Cardiac muscle cell (in vitro differentiated cells and primary cell): Measurements from ENCODE around the gene LRRC45. TPM values are rescaled to one million over a fixed set of nuclear protein-coding genes. Genes with fewer than 3 reads are reported as not detected.

Experiments used
- DNase-seq, 2 donors: peaks; one replicate each; pipeline versions ENCODE4 v3.0.0 to v3.0.0-alpha.2; 2010 to 2017; ENCODE audit warnings: low read depth in 1 of 2, low spot score in 1 of 2
- H3K27ac ChIP-seq: fragments of 200-600 bp; sonication (generic); 2 replicates; pipeline ENCODE4 v1.5.1; 2016
- H3K27me3 ChIP-seq: fragments of 200-600 bp; sonication (generic); 2 replicates; pipeline ENCODE4 v1.6.0; 2016; ENCODE audit warnings: control low read depth
- H3K36me3 ChIP-seq: fragments of 200-600 bp; sonication (generic); 2 replicates; pipeline ENCODE4 v1.5.1; 2016; ENCODE audit warnings: control low read depth
- H3K4me1 ChIP-seq: fragments of 200-600 bp; sonication (generic); 2 replicates; pipeline ENCODE4 v1.8.1; 2017; ENCODE audit warnings: low read depth, mild to moderate bottlenecking, mixed run types
- H3K4me3 ChIP-seq: fragments of 200-600 bp; sonication (generic); 2 replicates; pipeline ENCODE4 v1.5.1; 2016; ENCODE audit warnings: mild to moderate bottlenecking
- H3K9me3 ChIP-seq: fragments of 200-600 bp; sonication (generic); 2 replicates; pipeline ENCODE4 v1.5.1; 2017; ENCODE audit warnings: low read depth, mild to moderate bottlenecking, control low read depth
- polyA plus RNA-seq: library from polyadenylated mRNA; unstranded; fragments of >200 nt; fragmentation: Nextera tagmentation; extraction: Ambion mirVana; gene quantifications from 2 replicates; pipeline ENCODE4 v1.2.1, GENCODE V29; 2016
- total RNA-seq: library from RNA; depleted of rRNA; stranded (reverse); fragments of >200 nt; gene quantifications from 2 replicates; pipeline ENCODE4 v1.2.3, GENCODE V29; 2016
- TF ChIP-seq, protein P1 (sequence below): IDR thresholded peaks from 2 replicates; pipeline ENCODE4 v1.5.1; 2012; ENCODE audit warnings: low read depth, mild to moderate bottlenecking, low read length

LRRC45 gene
- total and polyA plus RNA-seq, 2 experiments from 2014 or later: 31.8 to 36.5 TPM

DNA sequence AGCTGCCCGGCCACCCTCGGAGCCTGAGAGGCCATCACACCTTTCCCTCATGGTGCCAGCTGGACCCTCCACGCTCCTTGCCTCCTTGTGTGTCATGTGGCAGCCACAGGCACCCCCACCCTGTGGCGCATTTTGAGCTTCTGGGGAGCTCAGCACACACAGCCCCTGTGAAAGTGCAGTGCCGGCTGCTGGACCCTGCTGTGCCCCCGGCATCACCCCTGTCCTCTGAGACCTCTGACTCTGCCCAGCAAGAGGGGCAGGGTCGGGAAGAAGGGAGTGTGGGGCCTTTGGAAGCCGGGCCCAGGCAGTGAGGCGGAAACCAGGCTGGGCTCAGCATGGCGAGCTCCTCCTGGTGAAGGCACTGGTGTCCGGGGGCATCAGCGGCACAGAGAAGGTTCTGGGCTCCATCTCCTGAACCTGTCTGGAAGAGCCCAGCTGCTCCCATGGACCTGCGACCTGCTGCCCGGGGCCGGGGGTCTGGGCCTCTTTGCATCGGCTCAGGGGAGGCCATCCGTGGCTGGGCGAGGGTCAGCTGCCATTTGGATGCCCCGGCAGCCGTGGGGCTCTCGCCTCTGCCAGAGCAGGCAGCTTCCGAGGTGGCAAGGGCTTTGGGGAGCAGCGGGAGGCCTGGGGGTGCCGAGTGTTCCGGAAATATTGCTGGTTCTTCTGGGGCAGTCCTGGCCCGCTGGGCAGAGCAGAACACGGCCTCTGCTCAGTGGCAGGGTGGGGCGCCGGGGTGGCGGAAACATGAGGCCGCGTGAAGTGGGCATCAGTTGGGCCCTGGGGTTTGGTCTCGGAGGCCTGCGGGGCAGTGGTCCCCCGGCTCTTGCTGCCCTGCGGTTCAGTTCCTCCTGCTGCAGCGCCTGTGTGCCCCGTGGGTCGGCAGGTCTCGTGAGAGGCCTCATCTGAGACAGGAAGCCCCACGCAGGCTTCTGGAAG lies 18.3 kb upstream of the LRRC45 start:
- Histone ChIP-seq H3K27ac (no peak overlapping the region), H3K4me3 (no peak overlapping the region), H3K27me3 (no peaks in the 10 kb centered on the region), H3K4me1 (no peaks in the 10 kb centered on the region), H3K36me3 (no peaks in the 10 kb centered on the region), H3K9me3 (no peaks in the 10 kb centered on the region)
- TF ChIP-seq, protein P1, sequence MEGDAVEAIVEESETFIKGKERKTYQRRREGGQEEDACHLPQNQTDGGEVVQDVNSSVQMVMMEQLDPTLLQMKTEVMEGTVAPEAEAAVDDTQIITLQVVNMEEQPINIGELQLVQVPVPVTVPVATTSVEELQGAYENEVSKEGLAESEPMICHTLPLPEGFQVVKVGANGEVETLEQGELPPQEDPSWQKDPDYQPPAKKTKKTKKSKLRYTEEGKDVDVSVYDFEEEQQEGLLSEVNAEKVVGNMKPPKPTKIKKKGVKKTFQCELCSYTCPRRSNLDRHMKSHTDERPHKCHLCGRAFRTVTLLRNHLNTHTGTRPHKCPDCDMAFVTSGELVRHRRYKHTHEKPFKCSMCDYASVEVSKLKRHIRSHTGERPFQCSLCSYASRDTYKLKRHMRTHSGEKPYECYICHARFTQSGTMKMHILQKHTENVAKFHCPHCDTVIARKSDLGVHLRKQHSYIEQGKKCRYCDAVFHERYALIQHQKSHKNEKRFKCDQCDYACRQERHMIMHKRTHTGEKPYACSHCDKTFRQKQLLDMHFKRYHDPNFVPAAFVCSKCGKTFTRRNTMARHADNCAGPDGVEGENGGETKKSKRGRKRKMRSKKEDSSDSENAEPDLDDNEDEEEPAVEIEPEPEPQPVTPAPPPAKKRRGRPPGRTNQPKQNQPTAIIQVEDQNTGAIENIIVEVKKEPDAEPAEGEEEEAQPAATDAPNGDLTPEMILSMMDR: no peak
- DNase-seq: no peak

DNA sequence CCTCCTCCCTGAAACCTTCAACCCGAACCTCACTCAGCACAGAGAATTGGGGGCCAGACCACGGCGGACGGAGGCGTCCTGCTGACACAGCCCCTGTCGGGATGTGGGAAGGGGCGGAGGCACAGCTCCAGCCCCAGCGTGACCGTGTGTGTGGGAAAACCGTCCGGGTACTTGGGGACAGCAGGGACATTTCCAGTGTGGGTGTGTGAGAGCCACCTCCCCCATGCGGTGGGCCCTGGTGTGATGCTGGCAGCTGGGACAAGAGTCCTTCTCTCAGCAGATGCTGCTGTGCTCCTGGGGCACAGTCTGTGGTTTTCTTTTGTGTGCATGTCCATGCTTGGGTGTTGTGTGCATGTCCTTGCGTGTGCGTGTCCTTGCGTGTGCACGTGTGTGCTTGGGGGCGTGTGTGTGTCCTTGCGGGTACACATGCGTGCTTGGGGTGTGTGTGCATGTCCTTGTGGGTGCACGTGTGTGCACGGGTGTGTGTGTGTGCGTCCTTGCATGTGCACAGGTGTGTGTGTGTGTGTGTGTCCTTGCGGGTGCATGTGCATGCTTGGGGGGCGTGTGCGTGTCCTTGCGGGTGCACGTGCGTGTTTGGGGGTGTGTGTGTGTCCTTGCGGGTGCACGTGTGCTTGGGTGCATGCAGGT lies 17.3 kb upstream of the LRRC45 start:
- Histone ChIP-seq H3K9me3 (no peaks in the 10 kb centered on the region), H3K4me3 (no peak overlapping the region), H3K4me1 (no peaks in the 10 kb centered on the region), H3K36me3 (no peaks in the 10 kb centered on the region), H3K27me3 (no peaks in the 10 kb centered on the region), H3K27ac (no peak overlapping the region)
- no peak for DNase-seq
- TF ChIP-seq, protein P1: no peak

DNA sequence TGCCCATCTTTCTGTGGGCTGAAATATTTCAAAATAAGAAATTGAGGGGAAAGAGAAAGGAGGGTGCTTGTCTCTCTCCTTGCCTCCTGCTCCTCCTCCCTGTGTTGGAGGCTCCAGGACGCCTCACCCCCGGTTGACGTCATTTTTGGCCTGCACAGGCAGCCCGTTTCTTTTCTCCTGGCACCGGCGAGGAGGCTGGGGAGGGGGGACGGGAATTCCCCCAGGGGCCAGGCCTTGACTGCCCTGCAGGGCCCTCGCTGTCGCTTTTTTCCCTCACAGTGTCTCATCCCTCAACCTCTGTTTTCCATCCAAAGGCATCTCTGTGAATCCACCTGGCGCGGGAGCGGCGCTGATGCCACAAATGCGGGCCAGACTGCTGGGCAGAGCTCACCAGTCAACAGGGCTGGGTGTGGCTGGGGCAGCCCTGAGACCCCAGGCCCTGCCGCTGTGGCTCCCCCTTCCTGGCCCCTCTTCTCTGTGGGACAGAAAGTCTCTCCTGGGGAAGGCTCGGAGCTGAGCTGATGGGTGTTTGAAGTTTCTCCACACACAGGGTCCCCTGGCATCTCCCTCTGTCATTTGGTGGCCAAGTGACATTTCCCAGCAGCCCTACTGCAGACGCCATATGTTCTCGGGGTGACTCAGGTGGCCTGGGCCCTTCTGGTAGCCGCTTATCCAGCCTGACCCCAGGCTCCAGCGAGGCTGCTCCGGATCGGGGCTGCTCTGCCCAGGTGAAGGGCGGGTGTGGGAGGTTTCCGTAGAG lies 16.5 kb upstream of the LRRC45 start:
- Histone ChIP-seq H3K27me3 (no peaks in the 10 kb centered on the region), H3K4me3 (no peak overlapping the region), H3K4me1 (no peaks in the 10 kb centered on the region), H3K36me3 (no peaks in the 10 kb centered on the region), H3K27ac (no peak overlapping the region), H3K9me3 (no peaks in the 10 kb centered on the region)
- TF ChIP-seq, protein P1: no peak
- DNase-seq: peak in 1 of 2 donors; percentile 74

DNA sequence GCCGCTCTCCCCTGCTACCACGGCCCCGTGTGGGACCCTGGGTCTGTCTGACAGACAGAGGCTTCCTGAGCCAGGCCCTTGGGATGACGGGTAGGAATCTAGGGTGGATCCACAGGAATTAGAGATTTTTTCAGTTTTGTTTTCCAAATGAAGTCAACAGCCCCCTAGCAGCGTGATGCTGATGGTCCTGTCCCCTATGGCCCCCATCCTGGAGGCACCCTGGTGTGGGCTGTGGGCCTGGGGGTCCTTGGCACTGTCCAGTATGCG lies 15.9 kb upstream of the LRRC45 start:
- TF ChIP-seq, protein P1: no peak

DNA sequence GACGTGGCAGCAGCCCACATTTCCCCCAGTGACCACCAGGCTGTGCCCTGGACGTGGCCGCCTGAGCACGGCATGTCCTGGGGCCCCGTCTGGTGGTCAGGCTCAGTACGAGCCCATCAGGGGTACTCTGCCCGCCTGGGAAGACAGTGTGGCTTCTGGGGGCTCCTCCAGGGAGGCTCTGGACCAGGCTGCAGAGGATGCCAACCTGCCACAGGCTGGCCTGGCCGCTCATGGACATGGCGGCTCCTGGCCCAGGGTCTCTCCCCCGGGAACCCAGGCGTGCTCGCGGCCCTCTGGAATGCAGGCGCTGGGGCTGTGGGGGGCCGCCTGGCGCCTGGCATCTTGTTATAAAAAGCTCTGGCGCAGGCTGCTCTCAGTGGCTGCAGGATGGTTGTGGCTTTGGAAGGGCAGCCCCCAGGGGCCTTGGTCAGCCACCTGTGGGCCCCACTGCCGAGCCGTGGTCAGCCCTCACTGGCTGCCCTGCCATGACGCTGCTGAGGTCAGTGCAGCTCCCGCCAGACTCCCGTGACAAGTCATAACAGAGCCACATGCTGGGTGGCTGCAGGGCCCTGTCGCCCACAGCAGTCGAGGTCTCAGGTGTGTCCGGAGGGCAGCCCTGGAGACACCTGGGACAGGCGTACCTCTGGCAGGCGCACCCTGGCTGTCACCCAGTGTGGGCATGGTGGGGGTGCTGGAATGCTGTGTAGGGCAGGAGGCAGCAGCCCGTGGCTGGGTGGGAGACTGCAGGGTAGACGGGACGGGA lies 15.4 kb upstream of the LRRC45 start:
- peaks cover 6% of the 10 kb centered on the region for H3K4me1 ChIP-seq
- no peak overlapping the region for H3K27ac ChIP-seq
- DNase-seq: no peak
- no peaks in the 10 kb centered on the region for H3K36me3 ChIP-seq
- TF ChIP-seq, protein P1: no peak
- no peak overlapping the region for H3K4me3 ChIP-seq
- no peaks in the 10 kb centered on the region for H3K27me3 ChIP-seq
- H3K9me3 ChIP-seq: no peaks in the 10 kb centered on the region

More for the DNA sequence above, 15.9 kb upstream of the LRRC45 start:
- no peaks in the 10 kb centered on the region for H3K36me3 ChIP-seq
- DNase-seq: no peak
- no peak overlapping the region for H3K4me3 ChIP-seq
- no peaks in the 10 kb centered on the region for H3K27me3 ChIP-seq
- H3K4me1 ChIP-seq: peaks cover under 1% of the 10 kb centered on the region
- no peak overlapping the region for H3K27ac ChIP-seq
- no peaks in the 10 kb centered on the region for H3K9me3 ChIP-seq
